CD4-positive, alpha-beta T cell treated with Interleukin-17A for 4 hours (primary cell): ENCODE measurements around the gene WFIKKN1.

Experiments used
- DNase-seq: peaks from one replicate; pipeline ENCODE4 v3.0.0-alpha.2; 2020; ENCODE audit warnings: mixed read lengths

Gene WFIKKN1

DNA sequence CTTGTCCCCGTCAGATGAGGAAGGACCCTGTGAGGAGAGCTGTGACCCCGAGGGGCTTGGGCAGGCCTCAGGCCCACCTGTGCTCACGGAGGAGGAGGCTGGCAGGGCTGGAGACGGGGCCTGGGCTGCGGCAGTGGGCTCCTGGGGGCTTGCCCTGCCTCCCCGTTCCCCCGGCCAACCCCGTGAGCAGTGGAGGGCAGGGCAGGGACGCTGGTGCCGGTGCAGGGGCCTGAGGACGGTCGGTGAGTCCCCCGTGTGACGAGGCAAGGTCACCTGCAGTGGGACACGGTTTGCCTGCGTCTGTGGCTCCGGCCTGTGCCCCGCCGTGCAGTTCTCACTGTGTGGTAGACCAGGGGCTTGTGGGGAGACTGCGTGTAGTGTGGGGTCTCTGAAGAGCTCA lies 28.8 kb downstream of the WFIKKN1 start:
- DNase-seq: no peak

DNA sequence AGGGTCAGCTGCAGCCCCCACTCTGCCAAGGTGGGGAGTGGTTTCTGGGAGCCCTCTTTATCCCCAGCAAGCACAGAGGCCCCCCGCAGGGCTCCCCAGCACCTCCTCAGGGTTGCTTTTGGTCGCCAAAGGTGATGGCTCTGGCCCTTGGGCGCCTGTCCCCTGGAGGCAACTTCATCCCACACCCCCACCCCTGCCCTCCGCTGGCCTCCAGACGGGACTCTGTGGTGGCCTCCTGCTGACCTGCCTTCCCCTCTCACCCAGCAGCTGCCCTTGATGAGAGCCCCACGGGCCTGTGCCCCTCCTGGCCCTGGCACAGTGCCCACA lies 29.3 kb downstream of the WFIKKN1 start:
- no peak for DNase-seq

DNA sequence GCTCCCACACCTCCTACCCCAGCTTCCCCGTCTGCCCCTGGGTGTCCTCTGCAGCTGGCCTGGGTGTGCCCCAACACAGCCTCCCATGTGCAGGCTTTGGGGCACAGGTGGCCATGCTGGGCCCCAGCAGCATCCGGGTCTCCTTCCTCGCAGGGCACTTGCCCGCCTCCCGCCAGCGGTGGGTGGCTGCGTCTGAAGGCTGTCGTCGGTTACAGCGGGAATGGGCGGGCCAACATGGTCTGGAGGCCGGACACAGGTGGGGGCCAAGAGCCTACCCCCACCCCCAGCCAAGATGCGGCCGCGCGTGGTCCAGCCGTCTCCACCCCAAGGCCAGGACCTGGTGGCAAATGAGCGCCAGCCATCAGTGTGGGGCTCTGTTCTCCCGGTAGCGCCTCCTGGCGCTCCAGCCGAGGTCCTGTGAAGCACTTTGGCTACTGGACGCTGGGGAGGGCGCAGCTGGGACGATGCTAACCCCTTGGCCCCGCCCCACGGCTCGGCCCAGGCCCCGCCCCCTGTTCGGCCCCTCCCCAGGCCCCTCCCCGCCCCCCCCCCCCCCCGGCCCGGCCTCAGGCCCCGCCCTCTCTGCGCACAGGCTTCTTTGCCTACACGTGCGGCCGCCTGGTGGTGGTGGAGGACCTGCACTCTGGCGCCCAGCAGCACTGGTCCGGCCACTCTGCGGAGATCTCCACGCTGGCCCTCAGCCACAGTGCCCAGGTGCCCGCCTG lies 29.8 kb downstream of the WFIKKN1 start:
- DNase-seq: peak; percentile 82

DNA sequence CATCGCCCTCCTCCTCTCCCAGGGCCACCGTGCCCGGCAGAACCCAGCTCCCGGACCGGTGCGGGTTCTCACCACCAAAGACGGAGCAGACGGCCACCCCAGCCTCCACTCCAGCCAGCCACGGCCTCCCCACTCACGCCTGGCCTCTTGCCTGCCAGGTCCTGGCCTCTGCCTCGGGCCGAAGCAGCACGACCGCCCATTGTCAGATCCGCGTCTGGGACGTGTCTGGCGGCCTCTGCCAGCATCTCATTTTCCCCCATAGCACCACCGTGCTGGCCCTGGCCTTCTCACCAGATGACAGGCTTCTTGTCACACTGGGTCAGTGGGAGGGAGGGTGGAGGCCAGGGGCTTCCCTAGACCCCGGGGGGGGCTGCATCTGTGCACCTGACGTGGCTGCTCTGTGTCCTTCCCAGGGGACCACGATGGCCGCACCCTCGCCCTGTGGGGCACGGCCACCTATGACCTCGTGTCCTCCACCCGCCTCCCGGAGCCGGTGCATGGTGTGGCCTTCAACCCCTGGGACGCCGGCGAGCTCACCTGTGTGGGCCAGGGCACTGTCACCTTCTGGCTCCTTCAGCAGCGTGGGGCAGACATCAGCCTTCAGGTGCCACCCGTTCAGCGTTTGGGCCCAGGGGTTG lies 30.5 kb downstream of the WFIKKN1 start:
- no peak for DNase-seq

DNA sequence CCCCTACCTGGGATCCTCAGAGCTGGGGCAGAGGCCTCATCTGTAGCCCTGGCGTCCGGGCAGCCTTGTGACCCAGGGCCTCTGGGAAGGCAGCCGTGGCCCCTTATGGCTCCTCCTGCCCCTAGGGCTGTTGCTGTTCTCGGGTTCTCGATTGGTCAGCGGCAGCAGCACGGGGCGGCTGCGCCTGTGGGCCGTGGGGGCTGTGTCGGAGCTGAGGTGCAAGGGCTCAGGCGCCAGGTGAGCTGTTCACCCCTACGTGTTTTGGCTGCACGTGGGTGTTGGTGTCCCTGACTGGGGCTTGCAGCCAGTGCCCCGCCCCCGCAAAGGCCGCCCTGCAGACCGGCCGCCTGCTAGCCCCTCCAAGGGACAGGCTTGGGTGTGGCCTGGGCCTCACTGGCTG lies 31.3 kb downstream of the WFIKKN1 start:
- no peak for DNase-seq

DNA sequence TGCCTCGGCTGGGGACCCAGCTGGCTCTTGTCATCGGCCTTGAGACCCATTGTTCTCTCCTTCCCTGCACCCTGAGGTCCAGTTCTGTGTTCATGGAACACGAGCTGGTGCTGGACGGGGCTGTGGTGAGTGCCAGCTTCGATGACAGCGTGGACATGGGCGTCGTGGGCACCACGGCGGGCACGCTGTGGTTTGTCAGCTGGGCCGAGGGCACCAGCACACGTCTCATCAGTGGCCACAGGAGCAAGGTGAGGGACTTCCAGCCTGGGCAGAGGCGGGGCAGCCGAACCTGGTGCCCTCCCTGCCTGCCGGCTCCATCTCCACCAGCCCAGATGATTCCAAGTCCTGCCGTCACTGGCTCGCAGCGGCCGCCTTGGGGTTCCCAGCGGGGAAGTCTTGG lies 31.8 kb downstream of the WFIKKN1 start:
- DNase-seq: no peak

DNA sequence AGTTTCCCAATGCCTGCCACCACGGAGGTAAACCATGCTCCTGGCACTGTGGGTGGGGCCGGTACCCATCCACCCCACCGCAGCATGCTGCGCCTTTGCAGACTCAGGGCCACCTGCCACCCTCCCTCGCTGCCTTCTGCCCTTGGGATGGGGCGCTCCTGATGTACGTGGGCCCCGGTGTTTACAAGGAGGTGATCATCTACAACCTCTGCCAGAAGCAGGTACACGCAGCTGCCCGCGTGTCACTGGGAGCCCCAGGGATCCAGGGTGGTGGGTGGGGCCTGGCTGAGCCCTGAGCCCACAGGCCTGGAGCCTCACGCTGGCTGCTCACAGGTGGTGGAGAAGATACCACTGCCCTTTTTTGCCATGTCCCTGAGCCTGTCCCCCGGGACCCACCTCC lies 35.8 kb downstream of the WFIKKN1 start:
- no peak for DNase-seq

DNA sequence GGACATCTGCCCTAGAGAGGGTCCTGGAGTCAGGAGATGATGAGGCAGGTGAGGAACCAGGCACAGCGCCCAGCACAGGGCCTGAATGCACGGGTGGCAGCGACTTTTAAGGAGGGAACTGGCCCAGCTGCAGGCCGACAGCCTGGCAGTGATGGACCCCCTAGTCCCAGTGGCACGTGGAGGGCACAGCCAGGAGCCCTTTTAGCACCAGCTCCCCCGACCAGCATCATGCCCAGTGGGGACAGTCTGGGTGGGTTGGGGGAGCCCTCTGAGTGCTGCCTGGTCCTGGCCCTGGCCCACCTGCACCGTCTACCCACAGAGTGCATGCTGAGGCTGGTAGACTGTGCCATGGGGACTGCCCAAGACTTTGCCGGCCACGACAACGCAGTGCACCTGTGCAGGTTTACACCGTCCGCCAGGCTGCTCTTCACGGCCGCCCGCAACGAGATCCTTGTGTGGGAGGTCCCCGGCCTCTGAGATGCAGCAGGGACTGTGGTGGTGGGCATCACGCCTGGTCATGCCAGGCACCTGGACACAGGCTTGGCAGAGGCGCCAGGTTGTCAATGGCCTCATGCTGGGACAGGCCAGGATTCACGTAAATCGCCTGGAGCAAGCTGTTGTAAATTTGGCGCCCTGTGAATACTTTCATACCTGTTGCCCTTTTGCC lies 36.5 kb downstream of the WFIKKN1 start:
- DNase-seq: no peak

DNA sequence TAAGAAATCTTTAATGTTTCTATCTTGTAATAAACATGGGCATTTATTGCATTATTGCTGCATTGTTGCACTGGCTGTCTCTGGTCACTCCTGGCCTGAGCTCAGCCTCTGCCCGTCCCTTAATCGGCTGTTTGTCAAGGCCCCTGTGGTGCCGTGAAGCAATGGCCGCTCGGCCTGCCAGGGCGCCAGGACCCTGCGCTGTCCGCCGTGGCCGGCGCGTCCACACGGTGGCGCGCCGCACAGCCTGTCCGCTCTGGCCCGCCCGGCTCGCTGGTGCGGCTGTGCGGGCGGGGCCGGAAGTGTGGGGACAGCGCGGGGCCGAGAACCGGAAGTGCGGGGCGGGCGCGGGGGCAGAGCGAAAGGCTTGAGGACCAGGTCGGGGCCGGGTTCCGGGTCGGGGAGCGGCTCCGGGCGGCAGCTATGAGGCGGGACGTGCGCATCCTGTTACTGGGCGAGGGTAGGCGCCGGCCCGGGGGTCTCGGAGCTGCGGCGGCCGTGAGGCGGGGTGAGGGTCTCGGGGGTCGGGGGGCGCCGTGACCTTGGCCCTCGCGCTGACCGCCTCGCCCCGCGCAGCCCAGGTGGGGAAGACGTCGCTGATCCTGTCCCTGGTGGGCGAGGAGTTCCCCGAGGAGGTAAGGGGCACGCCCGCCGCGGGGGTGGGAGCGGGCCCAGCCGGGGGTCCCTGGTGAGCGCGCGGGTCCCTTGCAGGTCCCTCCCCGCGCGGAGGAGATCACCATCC lies 37.2 kb downstream of the WFIKKN1 start, which contains the start of gene RHOT2:
TSS of gene RHOT2 (plus strand) at position 353 of the 739 bp plus-strand sequence. CDS start at position 421, 68 bp downstream.
- peak; percentile 95 for DNase-seq

DNA sequence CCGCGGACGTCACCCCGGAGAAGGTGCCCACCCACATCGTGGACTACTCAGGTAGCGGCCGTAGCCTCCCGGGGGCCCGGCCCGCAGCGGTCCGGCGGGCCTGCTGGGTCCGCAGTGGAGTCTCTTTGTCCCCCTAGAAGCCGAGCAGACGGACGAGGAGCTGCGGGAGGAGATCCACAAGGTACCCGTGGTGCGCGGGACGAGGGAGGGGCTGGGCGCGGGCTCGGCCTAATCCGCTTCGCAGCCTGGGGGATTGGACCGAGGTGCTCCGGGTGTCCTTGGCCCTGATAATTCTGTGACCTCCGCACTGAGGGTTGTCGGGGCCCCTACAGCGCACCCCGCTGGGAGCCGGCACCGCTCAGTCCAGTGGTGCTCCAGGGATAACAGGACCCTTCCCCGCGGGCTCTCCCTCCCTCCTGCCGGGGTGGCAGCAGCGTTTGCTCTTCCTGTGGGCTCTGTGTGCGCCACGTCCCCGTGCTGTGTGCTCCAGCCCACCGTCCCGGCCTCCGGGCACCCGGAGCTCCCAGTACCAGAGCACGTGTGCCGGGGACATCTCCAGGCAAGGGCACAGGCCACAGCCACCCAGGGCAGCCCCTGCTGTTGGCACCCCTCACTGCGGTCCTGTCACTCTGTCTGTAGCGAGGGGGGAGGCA lies 37.9 kb downstream of the WFIKKN1 start:
- no peak for DNase-seq

DNA sequence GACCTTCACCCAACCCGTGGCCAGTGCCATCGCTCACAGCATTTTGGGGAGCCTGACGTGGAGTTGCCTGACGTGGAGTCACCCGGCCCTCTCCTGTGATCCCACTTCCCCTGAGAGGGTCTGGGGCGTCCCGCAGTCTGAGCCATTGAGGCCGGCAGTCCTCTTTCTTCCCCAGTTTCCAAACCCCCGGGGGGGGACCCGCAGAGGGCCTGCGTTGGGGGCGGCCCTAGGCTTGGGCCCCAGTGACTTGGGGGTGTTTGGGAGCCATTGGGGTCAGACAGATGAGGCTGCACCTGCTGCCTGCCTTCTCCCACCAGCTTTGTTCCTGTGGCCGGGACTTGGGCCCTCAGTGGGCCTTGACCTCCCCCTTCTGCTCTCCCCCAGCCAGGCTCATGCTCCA lies 38.9 kb downstream of the WFIKKN1 start:
- DNase-seq: no peak

DNA sequence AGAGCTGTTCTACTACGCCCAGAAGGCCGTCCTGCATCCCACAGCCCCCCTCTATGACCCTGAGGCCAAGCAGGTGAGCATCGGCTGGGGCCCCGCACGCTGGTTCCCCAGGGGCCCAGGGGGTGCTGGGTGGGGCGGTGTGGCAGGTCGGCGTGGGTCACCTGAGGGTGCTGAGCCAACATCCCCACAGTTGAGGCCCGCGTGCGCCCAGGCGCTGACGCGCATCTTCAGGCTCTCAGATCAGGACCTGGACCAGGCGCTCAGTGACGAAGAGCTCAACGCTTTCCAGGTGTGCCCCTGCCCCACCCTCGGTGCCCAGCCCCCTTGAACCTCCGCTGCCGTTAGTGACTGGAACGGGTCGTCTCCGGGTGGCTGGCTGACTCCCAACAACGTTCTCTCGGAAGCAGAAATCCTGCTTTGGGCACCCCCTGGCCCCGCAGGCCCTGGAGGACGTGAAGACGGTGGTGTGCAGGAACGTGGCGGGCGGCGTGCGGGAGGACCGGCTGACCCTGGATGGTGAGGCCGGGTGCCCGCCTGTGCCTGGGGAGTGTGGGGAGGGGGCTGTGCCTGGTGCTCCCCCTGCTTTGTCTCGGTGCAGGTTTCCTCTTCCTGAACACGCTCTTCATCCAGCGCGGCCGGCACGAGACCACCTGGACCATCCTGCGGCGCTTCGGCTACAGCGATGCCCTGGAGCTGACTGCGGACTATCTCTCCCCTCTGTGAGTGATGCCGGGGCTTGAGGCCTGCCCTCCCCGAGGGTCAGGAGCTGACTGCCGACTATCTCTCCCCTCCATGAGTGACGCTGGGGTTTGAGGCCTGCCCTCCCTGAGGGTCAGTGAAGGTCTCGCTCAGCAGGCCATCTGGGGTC lies 39.9 kb downstream of the WFIKKN1 start:
- no peak for DNase-seq

DNA sequence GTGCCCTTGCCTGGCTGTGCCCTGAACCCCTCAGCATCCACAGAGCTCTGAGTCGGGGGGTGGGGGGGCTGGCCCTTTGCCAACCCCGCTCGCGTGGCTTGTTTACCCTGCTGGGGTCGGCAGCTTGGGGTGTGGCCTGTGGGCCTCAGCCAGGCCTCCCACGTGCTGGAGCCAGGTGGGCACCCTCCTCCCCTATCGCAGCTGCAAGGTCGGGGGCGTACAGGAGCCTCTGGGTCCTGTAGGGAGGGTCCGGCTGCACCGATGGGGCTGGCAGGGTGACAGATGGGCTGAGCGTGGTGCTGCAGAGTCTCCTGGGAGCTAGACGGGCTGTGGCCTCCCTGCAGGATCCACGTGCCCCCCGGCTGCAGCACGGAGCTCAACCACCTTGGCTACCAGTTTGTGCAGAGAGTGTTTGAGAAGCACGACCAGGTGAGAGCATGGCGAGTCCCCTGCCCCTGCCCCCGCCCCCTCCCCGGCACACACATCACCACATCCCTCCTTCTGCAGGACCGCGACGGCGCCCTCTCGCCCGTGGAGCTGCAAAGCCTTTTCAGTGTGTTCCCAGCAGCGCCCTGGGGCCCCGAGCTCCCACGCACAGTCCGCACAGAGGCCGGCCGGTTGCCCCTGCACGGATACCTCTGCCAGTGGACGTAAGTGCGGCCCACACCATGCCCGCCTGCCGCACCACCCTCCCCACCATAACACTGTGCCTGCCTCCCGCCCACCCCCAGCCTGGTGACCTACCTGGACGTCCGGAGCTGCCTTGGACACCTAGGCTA lies 40.8 kb downstream of the WFIKKN1 start:
- DNase-seq: no peak

DNA sequence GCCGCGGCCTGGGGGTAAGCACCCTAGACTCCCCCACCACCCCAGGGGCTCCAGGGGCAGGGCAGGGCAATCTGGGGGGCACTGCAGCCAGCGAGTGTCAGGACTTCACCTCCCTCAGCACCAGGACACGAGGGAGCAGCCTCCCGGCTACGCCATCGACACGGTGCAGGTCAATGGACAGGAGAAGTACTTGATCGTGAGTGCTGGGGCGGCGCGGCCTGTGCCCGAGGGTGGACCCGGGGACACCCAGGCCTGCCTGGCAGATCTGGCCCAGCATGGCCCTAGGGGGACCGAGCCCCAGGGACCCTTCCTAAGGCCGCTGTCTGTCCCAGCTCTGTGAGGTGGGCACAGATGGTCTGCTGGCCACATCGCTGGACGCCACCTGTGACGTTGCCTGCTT lies 41.6 kb downstream of the WFIKKN1 start:
- DNase-seq: no peak

DNA sequence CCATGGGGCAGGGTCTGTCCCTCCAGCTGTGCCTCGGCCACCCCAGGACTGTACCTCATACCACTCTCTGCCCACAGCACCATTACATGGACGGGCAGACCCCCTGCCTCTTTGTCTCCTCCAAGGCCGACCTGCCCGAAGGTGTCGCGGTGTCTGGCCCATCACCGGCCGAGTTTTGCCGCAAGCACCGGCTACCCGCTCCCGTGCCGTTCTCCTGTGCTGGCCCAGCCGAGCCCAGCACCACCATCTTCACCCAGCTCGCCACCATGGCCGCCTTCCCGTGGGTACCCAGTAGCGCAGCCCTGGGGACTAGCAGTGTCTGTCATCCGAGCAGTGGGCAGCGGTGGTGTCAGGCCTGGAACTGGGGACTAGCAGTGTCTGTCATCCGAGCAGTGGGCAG lies 42.1 kb downstream of the WFIKKN1 start:
- DNase-seq: no peak

DNA sequence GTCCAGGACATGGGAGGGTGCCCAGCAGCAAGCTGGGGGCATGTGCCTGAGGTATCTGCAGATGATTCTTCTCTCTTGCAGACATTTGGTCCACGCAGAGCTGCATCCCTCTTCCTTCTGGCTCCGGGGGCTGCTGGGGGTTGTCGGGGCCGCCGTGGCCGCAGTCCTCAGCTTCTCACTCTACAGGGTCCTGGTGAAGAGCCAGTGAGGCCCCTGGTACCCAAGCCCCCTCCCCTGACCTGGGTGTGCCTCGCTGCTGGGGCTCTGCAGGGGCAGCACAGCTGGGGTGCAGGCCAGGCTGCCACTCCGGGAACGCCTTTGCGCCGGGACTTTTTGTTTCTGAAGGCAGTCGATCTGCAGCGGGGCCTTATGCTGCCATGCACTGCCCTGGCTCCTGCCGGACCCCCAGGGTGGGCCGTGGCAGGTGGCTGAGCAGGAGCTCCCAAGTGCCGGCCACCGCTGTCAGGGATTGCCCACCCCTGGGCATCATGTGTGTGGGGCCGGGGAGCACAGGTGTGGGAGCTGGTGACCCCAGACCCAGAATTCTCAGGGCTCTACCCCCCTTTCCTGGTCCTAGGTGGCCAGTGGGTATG lies 42.7 kb downstream of the WFIKKN1 start:
- no peak for DNase-seq

DNA sequence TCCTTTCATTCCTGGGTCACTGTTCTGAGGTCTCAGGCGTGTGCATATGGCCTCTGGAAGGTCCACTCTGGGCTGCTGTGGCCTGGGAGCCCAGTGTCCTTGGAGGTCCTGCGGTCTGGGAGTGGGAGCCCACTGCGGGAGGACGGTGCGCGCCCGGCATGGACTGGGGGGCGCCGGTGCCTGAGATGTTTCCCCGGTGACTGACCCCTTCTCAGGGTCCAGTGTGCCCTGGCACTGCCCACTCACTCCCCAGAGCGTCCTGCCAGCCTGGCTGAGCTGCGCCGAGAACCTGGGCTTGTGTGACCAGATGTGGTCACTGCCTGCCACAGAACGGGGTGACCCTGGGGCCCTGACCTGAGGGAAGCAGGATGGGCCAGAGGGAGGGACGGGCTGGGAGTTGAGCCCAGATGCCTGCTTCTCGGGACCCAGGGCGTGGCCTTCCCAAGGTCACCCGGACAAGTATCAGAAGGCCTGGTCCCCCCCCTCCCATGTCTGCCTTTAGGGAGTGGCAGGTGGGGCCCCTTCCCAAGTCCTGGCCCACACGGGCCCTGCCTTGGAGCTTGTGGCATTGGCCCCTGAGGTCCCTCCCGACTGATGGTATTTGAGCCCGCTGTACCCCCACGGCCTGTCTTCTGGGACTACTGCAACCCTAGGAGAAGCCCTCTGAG lies 43.6 kb downstream of the WFIKKN1 start:
- no peak for DNase-seq

DNA sequence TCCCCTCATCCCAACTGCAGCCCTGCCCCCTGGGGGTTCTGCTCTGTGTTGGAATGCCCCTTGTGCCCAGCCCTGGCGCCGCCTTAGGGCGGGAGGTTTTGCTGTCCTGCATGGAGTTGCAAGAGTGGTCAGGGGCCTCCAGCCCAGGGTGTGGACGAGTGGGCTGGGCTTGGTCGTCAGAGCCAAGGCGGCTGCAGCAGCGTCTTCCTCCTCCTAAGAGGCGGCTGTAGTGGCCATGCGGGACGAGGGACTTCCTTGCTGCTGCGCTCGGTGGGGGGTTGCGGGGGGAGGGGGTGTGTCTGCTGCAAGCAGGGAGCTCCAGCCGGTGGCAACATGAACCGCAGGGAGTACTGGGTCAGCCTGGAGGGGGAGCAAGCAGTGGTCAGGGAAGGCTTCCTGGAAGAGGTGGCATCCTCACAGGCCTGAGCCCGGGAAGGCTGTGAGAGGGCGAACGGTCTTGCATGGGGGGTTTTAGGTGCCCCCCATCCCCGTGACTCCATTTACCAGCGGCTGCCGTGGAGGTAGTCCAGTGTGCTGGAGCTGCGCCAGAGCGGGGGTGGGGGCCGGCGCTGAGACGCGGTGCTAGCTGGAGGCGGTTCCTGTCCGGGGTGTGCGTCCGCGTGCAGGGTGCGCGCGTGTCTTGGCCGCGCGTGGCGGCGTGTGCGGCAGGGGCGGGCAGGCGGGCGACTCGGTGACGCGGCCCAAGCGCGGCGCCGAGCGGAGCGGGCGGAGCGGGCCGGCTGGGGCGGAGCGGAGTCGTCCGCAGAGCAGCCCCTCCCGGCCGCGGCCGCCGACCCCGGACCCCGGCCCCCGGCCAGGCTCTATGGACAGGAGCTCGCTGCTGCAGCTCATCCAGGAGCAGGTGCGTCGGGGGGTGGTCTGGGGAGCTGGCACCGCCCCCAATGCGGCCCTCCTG lies 44.4 kb downstream of the WFIKKN1 start, which contains the start of gene RHBDL1:
TSS of gene RHBDL1 (plus strand) at position 704 of the 916 bp plus-strand sequence. CDS start at position 824, 120 bp downstream.
- DNase-seq: no peak
